ENCODE measurements around the gene KCNMB2.
"Not testable (repeated sequence)": the region's sequence is repeated elsewhere in the genome, so short reads cannot be mapped to it uniquely, and the experiment has no call there.

KCNMB2 gene

GRCh38 chr3:178826435-178827123 lies 290.3 kb downstream of the KCNMB2 start:
- no peak for DNase-seq

GRCh38 chr3:178827285-178827856 lies 291.1 kb downstream of the KCNMB2 start:
- DNase-seq, result no peak

GRCh38 chr3:178833695-178834094 lies 297.5 kb downstream of the KCNMB2 start:
- DNase-seq, result no peak

DNA sequence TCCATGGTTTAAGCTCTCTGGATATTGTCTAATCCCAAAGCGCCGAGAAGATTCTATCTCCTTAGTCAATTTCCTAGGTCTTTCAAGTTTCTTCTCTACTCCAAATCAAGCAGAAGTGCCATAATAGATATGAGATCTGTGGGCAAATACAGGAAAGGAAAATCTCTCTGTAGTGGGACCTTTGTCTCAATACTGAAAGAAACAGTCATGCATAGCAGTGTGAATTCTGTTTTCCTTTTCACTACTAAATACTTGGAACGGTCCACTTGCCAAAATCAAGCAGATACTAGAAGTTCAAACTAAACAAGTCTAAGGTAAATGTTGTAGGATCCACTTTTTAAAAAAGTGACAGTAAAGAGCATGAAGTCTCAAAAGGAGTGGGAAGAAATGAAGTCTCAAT lies 298.8 kb downstream of the KCNMB2 start:
- no peak for DNase-seq

DNA sequence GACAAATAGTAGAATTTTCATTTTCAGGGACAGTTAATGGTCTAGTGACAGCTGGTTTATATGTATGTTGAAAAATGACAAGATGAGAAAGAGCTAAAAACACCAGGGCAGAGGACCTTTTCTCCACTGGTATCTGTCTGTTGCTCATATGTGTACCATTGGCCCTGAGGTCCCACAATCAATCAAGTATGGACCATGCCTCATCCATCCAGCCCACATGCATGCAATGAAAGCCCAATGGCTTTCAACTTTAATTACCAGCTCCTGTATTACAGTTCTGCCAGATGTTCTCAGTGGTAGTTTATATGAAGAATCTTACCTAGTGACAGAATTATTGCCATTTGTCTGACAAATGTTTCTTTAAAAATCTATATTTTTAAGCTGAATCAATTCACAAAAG lies 301.3 kb downstream of the KCNMB2 start:
- DNase-seq, result no peak

DNA sequence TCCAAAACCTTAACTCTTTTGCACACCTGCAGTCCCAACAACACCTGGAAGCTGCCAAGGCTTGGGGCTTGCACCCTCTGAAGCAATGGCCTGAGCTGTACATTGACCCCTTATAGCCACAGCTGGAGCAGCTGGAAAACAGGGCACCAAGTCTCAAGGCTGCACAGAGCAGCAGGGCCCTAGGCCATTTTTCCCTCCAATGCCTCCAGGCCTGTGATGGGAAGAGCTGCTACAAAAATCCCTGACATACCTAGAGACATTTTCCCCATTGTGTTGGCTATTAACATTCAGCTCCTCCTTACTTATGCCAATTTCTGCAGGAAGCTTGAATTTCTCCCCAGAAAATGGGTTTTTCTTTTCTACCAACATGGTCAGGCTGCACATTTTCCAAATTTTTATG lies 304.4 kb downstream of the KCNMB2 start:
- no peak for DNase-seq

- no peak for DNase-seq
Observed at GRCh38 chr3:178841011-178841410, 304.8 kb downstream of the KCNMB2 start.

- DNase-seq, result no peak
Observed at GRCh38 chr3:178844916-178845315, 308.7 kb downstream of the KCNMB2 start.

DNA sequence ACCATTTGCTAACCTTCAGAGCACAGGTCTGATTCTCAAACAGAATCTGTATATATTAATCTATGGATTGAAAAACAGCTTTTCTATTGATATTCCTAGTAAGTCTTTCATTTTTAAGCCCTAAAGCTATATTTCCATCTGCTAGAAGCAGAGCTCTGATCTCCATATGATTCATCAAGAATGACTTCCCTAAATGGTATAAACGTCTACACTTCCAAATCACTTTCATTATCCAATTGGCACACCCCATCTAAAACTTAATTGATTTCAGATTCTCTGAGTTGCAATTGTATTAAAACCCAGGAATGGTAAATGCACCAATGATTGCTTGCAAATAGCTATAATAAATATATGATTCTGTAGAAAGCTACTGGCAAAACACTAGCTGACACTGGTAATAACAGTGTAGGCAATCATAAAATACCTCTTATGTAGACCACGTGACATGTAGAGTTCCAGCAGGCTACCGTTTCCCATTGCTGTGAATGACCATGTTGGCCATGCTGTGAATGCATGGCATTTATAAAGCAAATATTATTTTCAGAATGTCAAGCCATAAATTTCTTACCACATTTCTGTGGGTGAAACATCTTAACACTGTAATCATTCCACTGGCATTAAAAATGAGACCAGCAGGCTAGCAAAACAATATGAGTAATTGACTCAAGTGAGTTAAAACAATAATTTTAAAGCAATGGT lies 309.3 kb downstream of the KCNMB2 start:
- no peak for DNase-seq

DNA sequence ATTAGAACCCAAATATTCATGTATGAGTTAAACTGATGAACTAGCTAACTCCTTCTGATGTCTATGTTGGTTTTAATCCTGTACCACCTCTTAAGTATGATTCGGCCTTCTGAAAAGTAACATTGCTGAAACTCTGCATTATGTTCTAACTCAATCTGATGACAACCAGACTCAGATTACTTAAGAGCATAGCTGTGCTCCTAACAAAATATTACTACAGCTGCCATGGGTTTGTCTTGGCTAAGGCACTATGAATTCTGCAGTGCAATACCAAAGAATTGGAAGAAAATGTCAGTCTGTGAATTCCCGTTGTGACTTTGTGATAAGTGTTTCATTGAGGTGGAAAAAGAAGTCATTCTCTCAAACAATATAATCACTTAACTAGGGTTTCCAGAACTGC lies 311.0 kb downstream of the KCNMB2 start:
- DNase-seq, result no peak

DNA sequence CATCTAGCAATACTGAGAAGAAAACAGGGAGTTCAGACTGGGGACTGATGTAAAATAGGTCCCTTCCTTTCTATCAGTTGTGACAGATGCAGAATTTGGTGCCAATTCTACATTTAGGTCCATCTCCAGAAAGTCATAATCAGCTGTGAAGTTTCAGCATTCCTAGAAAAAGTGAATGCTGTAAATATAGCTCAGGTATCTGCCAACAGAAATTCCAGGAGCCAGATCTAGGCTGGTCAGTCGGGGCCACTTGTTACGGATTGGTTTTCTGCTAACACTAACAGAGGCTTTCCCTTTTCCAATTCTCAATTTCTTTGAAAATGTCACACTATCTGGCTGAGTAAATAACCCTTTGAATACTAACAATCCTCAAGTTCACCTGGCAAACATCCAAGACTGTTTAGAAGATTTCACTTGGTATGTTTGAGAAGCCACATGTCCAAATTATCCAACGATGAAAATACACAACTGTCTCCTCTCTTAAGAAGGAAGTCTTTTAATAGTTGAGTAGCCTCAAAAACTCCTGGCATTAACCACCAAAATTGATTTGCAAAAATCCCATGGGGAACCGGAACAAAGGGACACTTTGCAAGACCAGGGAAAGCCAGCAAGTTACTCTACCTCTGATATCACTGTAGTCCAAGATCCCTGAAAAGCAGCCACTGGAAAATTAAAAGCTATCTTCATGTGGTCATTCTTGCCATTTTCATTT lies 313.1 kb downstream of the KCNMB2 start:
- DNase-seq, result no peak

- DNase-seq, result no peak
Observed at GRCh38 chr3:178850450-178851190, 314.4 kb downstream of the KCNMB2 start.

- no peak for DNase-seq
Observed at GRCh38 chr3:178851564-178851963, 315.3 kb downstream of the KCNMB2 start.

GRCh38 chr3:178856804-178857203 lies 320.6 kb downstream of the KCNMB2 start:
- no peak for DNase-seq

GRCh38 chr3:178859386-178859785 lies 323.1 kb downstream of the KCNMB2 start:
- DNase-seq, result no peak

- not testable (repeated sequence) for DNase-seq
Observed at GRCh38 chr3:178859900-178860436, 323.7 kb downstream of the KCNMB2 start.

DNA sequence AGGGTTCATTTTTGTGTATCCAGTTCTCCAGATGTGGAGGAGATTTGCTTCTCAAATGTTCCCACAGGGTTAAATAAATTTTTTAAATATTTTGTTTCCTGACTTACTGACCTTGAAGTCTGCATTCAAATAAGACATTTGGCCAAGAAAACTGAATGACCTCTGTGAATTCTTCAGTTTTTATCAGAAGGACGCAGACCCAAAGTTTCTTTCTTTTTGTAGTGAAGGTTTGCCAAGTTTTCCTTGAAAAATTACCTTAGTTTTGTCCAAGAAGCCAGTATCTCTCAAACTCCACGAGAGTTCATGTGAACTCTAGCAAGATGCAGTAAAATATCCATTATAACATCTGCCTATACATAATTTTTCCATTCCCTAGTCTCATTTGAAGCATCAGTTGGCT lies 332.4 kb downstream of the KCNMB2 start:
- DNase-seq, result no peak

- no peak for DNase-seq
Observed at GRCh38 chr3:178870085-178870484, 333.8 kb downstream of the KCNMB2 start.

DNA sequence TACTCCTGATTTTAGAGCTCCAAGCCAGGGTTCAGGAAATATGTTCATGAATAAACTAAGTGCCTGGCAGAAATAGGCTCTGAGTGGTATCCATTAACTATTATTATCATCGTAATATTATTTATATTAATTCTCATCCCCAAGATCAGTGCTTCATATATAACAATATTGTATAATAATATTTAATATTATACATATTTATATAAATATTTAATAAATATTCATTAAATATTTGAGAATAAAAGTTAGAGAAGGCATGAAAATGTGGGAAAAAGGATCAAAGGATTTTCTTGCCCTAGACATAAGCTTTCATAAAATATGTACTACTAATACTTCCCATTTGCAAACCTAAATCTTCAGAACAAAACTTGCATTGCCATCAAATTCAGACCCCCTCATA lies 338.9 kb downstream of the KCNMB2 start:
- DNase-seq, result no peak

- DNase-seq, result no peak
Observed at GRCh38 chr3:178875836-178876235, 339.6 kb downstream of the KCNMB2 start.

GRCh38 chr3:178880274-178880673 lies 344.0 kb downstream of the KCNMB2 start:
- DNase-seq, result no peak
